ENCODE measurements around the gene HSCB. TPM values are rescaled to one million over a fixed set of nuclear protein-coding genes. Genes with fewer than 3 reads are reported as not detected.
A peak's percentile ranks its signal among the peaks of the same experiment; 100 is the strongest.

The HSCB gene
- total RNA-seq, 1 experiment from 2014 or later: 22.5 TPM

GRCh38 chr22:28780296-28780695 lies 38.5 kb downstream of the HSCB start:
- intact Hi-C loops (cut with micrococcal nuclease; ENCODE audit: unreplicated experiment): no loop called here
- CTCF ChIA-PET: no interaction called here
- Histone ChIP-seq H3K27ac (ENCODE audit: low read depth, low read length, poor library complexity, severe bottlenecking) (no peak overlapping the region), H3K4me3 (ENCODE audit: low read depth, low read length, poor library complexity, severe bottlenecking) (no peak overlapping the region), H3K36me3 (ENCODE audit: insufficient read depth, low read length, poor library complexity, severe bottlenecking) (peaks cover 60% of the 10 kb centered on the region), H3K9me3 (ENCODE audit: low read depth, low read length, poor library complexity, severe bottlenecking) (no peaks in the 10 kb centered on the region), H3K4me1 (ENCODE audit: insufficient read depth, low read length, poor library complexity, severe bottlenecking) (no peaks in the 10 kb centered on the region), H3K27me3 (replicated peaks; ENCODE audit: insufficient read depth, low read depth, low read length, poor library complexity) (no peaks in the 10 kb centered on the region)
- POLR2A ChIA-PET (ENCODE audit: low non-redundant PET): interaction anchor here (0.5 kb wide), 1 partner anchor 44 kb away, joined by 3 read pairs; no protein-coding TSS in a partner anchor
- no peak for TF ChIP-seq CTCF (conservative IDR thresholded peaks at IDR 0.05; ENCODE audit: low read depth, low read length)
- BruUV-seq (replicated peaks): no TSS peak
- DNase-seq (ENCODE audit: low spot score): no peak

GRCh38 chr22:28783786-28784671 lies 42.2 kb downstream of the HSCB start:
- Histone ChIP-seq H3K9me3 (ENCODE audit: low read depth, low read length, poor library complexity, severe bottlenecking) (no peaks in the 10 kb centered on the region), H3K27ac (ENCODE audit: low read depth, low read length, poor library complexity, severe bottlenecking) (no peak overlapping the region), H3K4me1 (ENCODE audit: insufficient read depth, low read length, poor library complexity, severe bottlenecking) (no peaks in the 10 kb centered on the region), H3K36me3 (ENCODE audit: insufficient read depth, low read length, poor library complexity, severe bottlenecking) (peaks cover 90% of the 10 kb centered on the region), H3K4me3 (ENCODE audit: low read depth, low read length, poor library complexity, severe bottlenecking) (no peak overlapping the region), H3K27me3 (replicated peaks; ENCODE audit: insufficient read depth, low read depth, low read length, poor library complexity) (no peaks in the 10 kb centered on the region)
- ChIA-PET POLR2A (ENCODE audit: low non-redundant PET) (interaction anchor here (0.6 to 0.7 kb wide), 2 partner anchors 14 to 18 kb away, joined by 3 to 8 read pairs; no protein-coding TSS in a partner anchor), CTCF (no interaction called here)
- DNase-seq (ENCODE audit: low spot score): no peak
- no TSS peak for BruUV-seq (replicated peaks)
- intact Hi-C loops (cut with micrococcal nuclease; ENCODE audit: unreplicated experiment): no loop called here
- TF ChIP-seq CTCF (conservative IDR thresholded peaks at IDR 0.05; ENCODE audit: low read depth, low read length): no peak
- TF ChIP-seq EZH2 (IDR thresholded peaks at IDR 0.05; ENCODE audit: borderline replicate concordance, low read depth, low read length, poor library complexity, severe bottlenecking): no peak

- no TSS peak for BruUV-seq (replicated peaks)
- ChIA-PET POLR2A (ENCODE audit: low non-redundant PET) (no interaction called here), CTCF (interaction anchor here (0.7 kb wide), 1 partner anchor 223 kb away, joined by 3 read pairs; no protein-coding TSS in a partner anchor)
- Histone ChIP-seq H3K27me3 (replicated peaks; ENCODE audit: insufficient read depth, low read depth, low read length, poor library complexity) (no peaks in the 10 kb centered on the region), H3K9me3 (ENCODE audit: low read depth, low read length, poor library complexity, severe bottlenecking) (no peaks in the 10 kb centered on the region), H3K4me3 (ENCODE audit: low read depth, low read length, poor library complexity, severe bottlenecking) (no peak overlapping the region), H3K36me3 (ENCODE audit: insufficient read depth, low read length, poor library complexity, severe bottlenecking) (peaks cover 56% of the 10 kb centered on the region), H3K27ac (ENCODE audit: low read depth, low read length, poor library complexity, severe bottlenecking) (peak overlapping the region; percentile 14), H3K4me1 (ENCODE audit: insufficient read depth, low read length, poor library complexity, severe bottlenecking) (no peaks in the 10 kb centered on the region)
- DNase-seq (ENCODE audit: low spot score): no peak
- TF ChIP-seq EZH2 (IDR thresholded peaks at IDR 0.05; ENCODE audit: borderline replicate concordance, low read depth, low read length, poor library complexity, severe bottlenecking) (no peak), CTCF (conservative IDR thresholded peaks at IDR 0.05; ENCODE audit: low read depth, low read length) (no peak)
- intact Hi-C loops (cut with micrococcal nuclease; ENCODE audit: unreplicated experiment): no loop called here
Observed at GRCh38 chr22:28788601-28789000, 46.8 kb downstream of the HSCB start.
